ENCODE data around the gene NT5M.

NT5M gene

DNA sequence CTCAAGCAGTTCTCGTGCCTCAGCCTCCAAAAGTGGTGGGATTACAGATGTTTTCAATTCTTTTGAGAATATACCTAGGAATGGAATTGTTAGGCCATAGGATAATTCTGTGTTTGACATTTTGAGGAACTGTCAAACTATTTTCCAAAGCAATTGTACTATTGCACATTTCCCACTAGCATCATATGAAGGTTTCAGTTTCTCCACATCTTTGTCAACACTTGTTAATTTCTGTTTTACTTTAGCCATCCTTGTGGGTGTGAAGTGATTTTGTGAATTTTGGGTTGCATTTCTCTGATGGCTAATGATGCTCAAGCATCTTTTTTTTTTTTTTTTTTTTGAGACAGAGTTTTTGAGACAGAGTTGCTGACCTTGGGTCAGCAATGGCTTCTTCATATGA, 6.2 kb downstream of the NT5M start:
- TF ChIP-seq, protein P1, sequence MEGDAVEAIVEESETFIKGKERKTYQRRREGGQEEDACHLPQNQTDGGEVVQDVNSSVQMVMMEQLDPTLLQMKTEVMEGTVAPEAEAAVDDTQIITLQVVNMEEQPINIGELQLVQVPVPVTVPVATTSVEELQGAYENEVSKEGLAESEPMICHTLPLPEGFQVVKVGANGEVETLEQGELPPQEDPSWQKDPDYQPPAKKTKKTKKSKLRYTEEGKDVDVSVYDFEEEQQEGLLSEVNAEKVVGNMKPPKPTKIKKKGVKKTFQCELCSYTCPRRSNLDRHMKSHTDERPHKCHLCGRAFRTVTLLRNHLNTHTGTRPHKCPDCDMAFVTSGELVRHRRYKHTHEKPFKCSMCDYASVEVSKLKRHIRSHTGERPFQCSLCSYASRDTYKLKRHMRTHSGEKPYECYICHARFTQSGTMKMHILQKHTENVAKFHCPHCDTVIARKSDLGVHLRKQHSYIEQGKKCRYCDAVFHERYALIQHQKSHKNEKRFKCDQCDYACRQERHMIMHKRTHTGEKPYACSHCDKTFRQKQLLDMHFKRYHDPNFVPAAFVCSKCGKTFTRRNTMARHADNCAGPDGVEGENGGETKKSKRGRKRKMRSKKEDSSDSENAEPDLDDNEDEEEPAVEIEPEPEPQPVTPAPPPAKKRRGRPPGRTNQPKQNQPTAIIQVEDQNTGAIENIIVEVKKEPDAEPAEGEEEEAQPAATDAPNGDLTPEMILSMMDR (IDR thresholded peaks at IDR 0.05; ENCODE audit: insufficient read depth, low read length, missing control alignments) = no peak
- POLR2A ChIA-PET = no interaction called here
- DNase-seq (ENCODE audit: low read depth, low spot score) = no peak
- no peak overlapping the region for H3K4me3 ChIP-seq (ENCODE audit: low read depth, low read length)
- CTCF ChIA-PET = no interaction called here

DNA sequence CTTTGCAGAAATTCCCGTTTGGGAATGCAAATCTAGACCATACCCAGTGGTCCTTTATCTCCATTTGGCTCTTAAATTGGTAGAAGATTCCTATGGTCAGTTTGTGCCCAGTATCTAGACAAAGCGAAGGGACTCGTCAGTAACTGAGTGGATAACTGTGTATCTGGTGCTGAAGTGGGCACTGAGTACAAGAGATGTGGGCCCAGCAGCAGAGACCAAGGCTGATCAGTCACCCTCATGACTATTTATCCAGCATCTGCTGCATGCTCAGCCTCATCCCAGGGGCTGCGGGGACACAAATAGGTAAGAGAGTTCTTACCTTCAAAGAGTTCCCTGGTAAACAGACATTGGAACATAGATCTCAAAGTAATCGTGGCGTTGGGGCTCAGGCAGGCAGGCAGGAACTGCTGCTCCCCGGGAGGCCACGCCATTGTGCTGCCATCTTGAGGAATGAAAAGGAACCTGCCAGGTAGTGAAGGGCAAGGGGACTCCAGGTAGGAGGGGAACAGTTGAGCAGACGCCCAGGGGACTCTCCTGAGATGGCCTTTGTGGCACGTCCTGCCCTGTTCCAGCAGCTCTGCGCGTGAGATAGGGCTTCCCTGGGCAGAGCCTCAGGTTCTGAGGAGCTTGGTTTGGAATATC, 10.3 kb downstream of the NT5M start:
- ChIA-PET POLR2A (no interaction called here), CTCF (interaction anchor here (0.8 to 2.3 kb wide), 6 partner anchors 9 to 315 kb away, joined by 3 to 9 read pairs (median 4); no protein-coding TSS in a partner anchor)
- DNase-seq (ENCODE audit: low read depth, low spot score) = no peak
- H3K4me3 ChIP-seq (ENCODE audit: low read depth, low read length) = no peak overlapping the region
- TF ChIP-seq, protein P1 (IDR thresholded peaks at IDR 0.05; ENCODE audit: insufficient read depth, low read length, missing control alignments) = peak; percentile 58

DNA sequence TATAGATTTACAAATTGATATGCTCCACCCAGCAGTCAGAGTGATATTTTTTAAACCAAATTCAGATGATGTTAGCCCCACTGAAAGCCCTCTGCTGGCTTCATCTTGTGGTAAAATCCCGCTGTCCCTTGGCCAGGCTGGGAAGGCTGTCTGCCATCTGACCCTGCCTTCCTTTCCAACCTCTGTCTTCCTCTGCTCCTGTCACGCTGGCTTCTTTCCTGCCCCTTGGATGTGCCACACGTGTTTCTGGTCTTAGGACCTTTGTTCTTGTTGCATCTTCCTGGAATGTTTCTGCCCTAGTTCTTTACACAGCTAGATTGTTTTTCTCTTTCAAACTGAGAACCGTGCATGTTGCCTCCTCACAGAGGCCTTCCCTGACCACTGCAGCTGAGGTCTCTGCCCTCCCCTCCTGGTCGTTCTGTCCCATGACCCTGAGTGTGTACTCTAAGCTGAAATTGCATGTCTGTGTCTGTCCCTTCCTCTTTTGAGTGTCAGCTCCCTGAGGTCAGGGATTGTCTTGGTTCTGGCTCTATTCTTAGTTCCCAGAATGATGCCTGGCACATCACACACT, 11.4 kb downstream of the NT5M start:
- no peak for DNase-seq (ENCODE audit: low read depth, low spot score)
- CTCF ChIA-PET = interaction anchor here (1.0 to 1.6 kb wide), 3 partner anchors 11 to 314 kb away, joined by 3 to 5 read pairs (median 4); no protein-coding TSS in a partner anchor
- TF ChIP-seq, protein P1 (IDR thresholded peaks at IDR 0.05; ENCODE audit: insufficient read depth, low read length, missing control alignments) = no peak
- POLR2A ChIA-PET = no interaction called here
- no peak overlapping the region for H3K4me3 ChIP-seq (ENCODE audit: low read depth, low read length)

DNA sequence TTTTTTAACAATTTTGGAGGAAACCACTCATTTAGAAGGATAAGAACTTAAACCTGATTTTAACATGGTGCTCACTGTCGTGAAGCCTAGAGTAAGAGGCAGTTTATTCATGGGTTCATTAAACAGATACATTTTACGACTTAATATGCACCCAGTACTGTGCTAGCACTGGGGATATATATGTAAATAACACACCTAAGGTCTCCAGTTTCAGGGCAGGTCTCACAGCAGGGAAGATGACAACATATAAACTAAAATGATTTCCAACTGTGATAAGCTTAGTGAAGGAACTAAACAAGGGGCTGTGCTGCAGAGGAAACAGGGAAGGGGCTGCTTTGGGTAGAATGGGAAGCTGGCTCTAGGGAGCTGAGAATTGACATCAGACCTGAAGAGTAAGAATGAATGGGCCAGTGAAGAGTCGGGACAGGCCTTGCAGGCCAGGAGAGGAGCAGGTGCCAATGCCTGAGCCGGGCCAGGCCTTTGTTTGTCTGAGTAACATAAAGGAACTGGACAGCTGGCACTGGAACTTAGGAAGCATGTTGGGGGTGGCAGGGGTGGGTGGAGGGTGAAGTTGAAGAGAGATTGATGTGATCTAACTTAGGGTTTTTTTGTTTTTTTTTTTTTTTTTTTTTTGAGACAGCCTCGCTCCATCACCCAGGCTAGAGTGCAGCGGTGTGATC, 12.1 kb downstream of the NT5M start:
- ChIA-PET CTCF (interaction anchor here (0.9 to 1.6 kb wide), 6 partner anchors 11 to 315 kb away, joined by 3 to 5 read pairs (median 3); no protein-coding TSS in a partner anchor), POLR2A (no interaction called here)
- TF ChIP-seq, protein P1 (IDR thresholded peaks at IDR 0.05; ENCODE audit: insufficient read depth, low read length, missing control alignments) = no peak
- no peak overlapping the region for H3K4me3 ChIP-seq (ENCODE audit: low read depth, low read length)
- no peak for DNase-seq (ENCODE audit: low read depth, low spot score)

DNA sequence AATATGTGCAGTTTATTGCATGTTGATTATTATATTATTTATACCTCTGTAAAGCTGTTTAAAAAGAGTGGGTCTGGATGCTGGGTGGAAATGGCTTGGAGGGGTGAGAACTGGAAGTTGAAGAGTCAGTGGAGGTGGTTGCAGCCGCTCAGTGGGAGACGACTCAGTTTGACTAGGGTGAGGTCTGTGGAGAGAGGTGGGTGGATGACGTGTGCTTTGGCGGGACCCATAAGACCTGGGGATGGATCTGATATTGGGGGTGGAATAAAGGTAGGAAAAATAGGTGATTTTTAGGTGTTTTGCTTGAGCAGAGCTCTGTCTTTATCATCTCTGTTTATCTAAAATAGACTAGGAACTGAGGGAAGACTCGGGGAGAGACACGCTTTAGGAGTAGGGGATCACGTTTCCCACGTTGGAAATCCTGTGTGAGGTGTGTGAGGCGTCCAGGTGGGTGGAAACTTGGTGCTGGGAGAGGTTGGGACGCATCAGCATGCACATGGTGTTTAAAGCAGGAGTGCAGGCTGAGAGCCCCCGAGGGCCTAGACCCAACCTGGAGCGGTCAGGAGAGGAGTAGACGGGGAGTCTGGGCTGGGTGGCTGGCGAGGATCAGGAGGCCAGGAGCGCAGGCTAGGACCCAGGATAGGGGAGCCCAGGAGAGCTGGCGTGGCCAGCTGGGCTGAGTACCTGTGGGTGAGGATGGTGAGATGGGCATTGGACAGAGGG, 17.2 kb downstream of the NT5M start:
- CTCF ChIA-PET = no interaction called here

More for the DNA sequence above, 17.2 kb downstream of the NT5M start:
- no peak for DNase-seq (ENCODE audit: low read depth, low spot score)
- TF ChIP-seq, protein P1 (IDR thresholded peaks at IDR 0.05; ENCODE audit: insufficient read depth, low read length, missing control alignments) = no peak
- POLR2A ChIA-PET = no interaction called here
- no peak overlapping the region for H3K4me3 ChIP-seq (ENCODE audit: low read depth, low read length)

All from AG04449 (cell line).